H9 (cell line): Measurements from ENCODE around the gene RRBP1. TPM values are rescaled to one million over a fixed set of nuclear protein-coding genes. Genes with fewer than 3 reads are reported as not detected.

Experiments used
- DNase-seq: peaks from one replicate; pipeline ENCODE4 v3.0.0-alpha.2; 2017
- H2AFZ ChIP-seq: one replicate; pipeline ENCODE4 v1.6.1; 2013; ENCODE audit warnings: mild to moderate bottlenecking, low read length, control low read depth, moderate library complexity
- H2AK5ac ChIP-seq: 2 replicates; pipeline ENCODE4 v1.6.1; 2013; ENCODE audit warnings: low read length, control low read depth, mixed read lengths; ENCODE audit not compliant: insufficient read length
- H2BK120ac ChIP-seq: one replicate; pipeline ENCODE4 v1.6.1; 2013; ENCODE audit warnings: low read depth, mild to moderate bottlenecking, low read length, control low read depth, inconsistent platforms; ENCODE audit not compliant: poor library complexity, severe bottlenecking
- H2BK12ac ChIP-seq: 2 replicates; pipeline ENCODE4 v1.6.1; 2013; ENCODE audit warnings: low read length, control low read depth, mixed read lengths, low read depth; ENCODE audit not compliant: insufficient read length
- H2BK15ac ChIP-seq: 2 replicates; pipeline ENCODE4 v1.6.1; 2013; ENCODE audit warnings: low read depth, low read length, control low read depth
- H2BK20ac ChIP-seq: one replicate; pipeline ENCODE4 v1.6.1; 2013; ENCODE audit warnings: low read depth, mild to moderate bottlenecking, low read length, control low read depth, inconsistent platforms; ENCODE audit not compliant: poor library complexity, severe bottlenecking
- H2BK5ac ChIP-seq: 2 replicates; pipeline ENCODE4 v1.6.1; 2013; ENCODE audit warnings: low read length, control low read depth, mixed read lengths; ENCODE audit not compliant: insufficient read length
- H3K14ac ChIP-seq: 2 replicates; pipeline ENCODE4 v1.6.1; 2013; ENCODE audit warnings: low read length, control low read depth; ENCODE audit not compliant: insufficient read depth
- H3K18ac ChIP-seq: 2 replicates; pipeline ENCODE4 v1.6.1; 2013; ENCODE audit warnings: low read depth, mild to moderate bottlenecking, mixed read lengths, low read length, control low read depth; ENCODE audit not compliant: insufficient read length
- H3K23ac ChIP-seq: 2 replicates; pipeline ENCODE4 v1.6.1; 2013; ENCODE audit warnings: low read length, control low read depth, mixed read lengths, low read depth; ENCODE audit not compliant: insufficient read length
- H3K23me2 ChIP-seq: 2 replicates; pipeline ENCODE4 v1.6.1; 2013; ENCODE audit warnings: low read depth, mild to moderate bottlenecking, mixed read lengths, low read length, control low read depth; ENCODE audit not compliant: insufficient read length, poor library complexity, severe bottlenecking
- H3K27ac ChIP-seq: 2 replicates; pipeline ENCODE4 v1.5.1; 2013; ENCODE audit warnings: low read length, control low read depth, mixed read lengths, low read depth; ENCODE audit not compliant: insufficient read length
- H3K27me3 ChIP-seq: 2 replicates; pipeline ENCODE4 v1.6.1; 2013; ENCODE audit warnings: low read length, control low read depth, inconsistent platforms; ENCODE audit not compliant: insufficient read depth
- H3K4ac ChIP-seq: 2 replicates; pipeline ENCODE4 v1.6.1; 2013; ENCODE audit warnings: low read depth, mild to moderate bottlenecking, control low read depth, inconsistent platforms, low read length, moderate library complexity
- H3K4me1 ChIP-seq: 2 replicates; pipeline ENCODE4 v1.6.1; 2013; ENCODE audit warnings: low read length, control low read depth, inconsistent platforms; ENCODE audit not compliant: insufficient read depth
- H3K4me2 ChIP-seq: 2 replicates; pipeline ENCODE4 v1.6.1; 2013; ENCODE audit warnings: low read length, control low read depth, mixed read lengths; ENCODE audit not compliant: insufficient read length, insufficient read depth
- H3K56ac ChIP-seq: 2 replicates; pipeline ENCODE4 v1.6.1; 2013; ENCODE audit warnings: low read depth, mild to moderate bottlenecking, mixed read lengths, low read length, control low read depth; ENCODE audit not compliant: insufficient read length
- H3K79me1 ChIP-seq: 2 replicates; pipeline ENCODE4 v1.6.1; 2013; ENCODE audit warnings: low read depth, mild to moderate bottlenecking, moderate library complexity, low read length, control low read depth, inconsistent platforms; ENCODE audit not compliant: insufficient read depth, poor library complexity, severe bottlenecking
- H3K79me2 ChIP-seq: 2 replicates; pipeline ENCODE4 v1.6.1; 2013; ENCODE audit warnings: low read length, control low read depth, inconsistent platforms; ENCODE audit not compliant: insufficient read depth
- H3K9ac ChIP-seq: 2 replicates; pipeline ENCODE4 v1.6.1; 2013; ENCODE audit warnings: low read length, control low read depth, mixed read lengths; ENCODE audit not compliant: insufficient read length; ENCODE audit errors: extremely low read depth
- H3K9me3 ChIP-seq: one replicate; pipeline ENCODE4 v1.6.1; 2013; ENCODE audit warnings: low read depth, low read length, inconsistent platforms; ENCODE audit not compliant: control insufficient read depth
- H3T11ph ChIP-seq: one replicate; pipeline ENCODE4 v1.6.1; 2013; ENCODE audit warnings: mild to moderate bottlenecking, low read length, control low read depth, inconsistent platforms
- H4K20me1 ChIP-seq: one replicate; pipeline ENCODE4 v1.6.1; 2013; ENCODE audit not compliant: control insufficient read depth, insufficient read length, insufficient read depth
- H4K5ac ChIP-seq: 2 replicates; pipeline ENCODE4 v1.6.1; 2013; ENCODE audit warnings: low read depth, mild to moderate bottlenecking, mixed read lengths, low read length, control low read depth; ENCODE audit not compliant: insufficient read length
- H4K8ac ChIP-seq: replicated peaks from 2 replicates; pipeline ENCODE4 v1.6.1; 2013; ENCODE audit warnings: low read length, control low read depth, mixed read lengths, low read depth; ENCODE audit not compliant: insufficient read length
- H4K91ac ChIP-seq: 2 replicates; pipeline ENCODE4 v1.6.1; 2013; ENCODE audit warnings: low read depth, mild to moderate bottlenecking, moderate library complexity, mixed read lengths, low read length, control low read depth; ENCODE audit not compliant: insufficient read length
- H3K27ac Mint-ChIP-seq, 3 experiments: 2 replicates in 2 of 3; 3 replicates in 1 of 3; pipeline ENCODE4 v1.8.0; 2020 to 2021; ENCODE audit warnings: mixed read lengths in 3 of 3, mild to moderate bottlenecking in 1 of 3, moderate library complexity in 1 of 3
- H3K27me3 Mint-ChIP-seq: 2 replicates; pipeline ENCODE4 v1.8.0; 2021; ENCODE audit warnings: low read depth, mild to moderate bottlenecking, moderate library complexity, mixed read lengths
- H3K36me3 Mint-ChIP-seq, 3 experiments: 2 replicates in 2 of 3; 3 replicates in 1 of 3; pipeline ENCODE4 v1.8.0; 2020 to 2021; ENCODE audit warnings: low read depth in 3 of 3, mixed read lengths in 3 of 3; ENCODE audit not compliant: insufficient read depth in 1 of 3
- H3K4me1 Mint-ChIP-seq, 2 experiments: 2 replicates each; pipeline ENCODE4 v1.8.0; 2020; ENCODE audit warnings: mixed read lengths in 2 of 2
- H3K4me3 Mint-ChIP-seq, 2 experiments: 2 replicates in 1 of 2; 3 replicates in 1 of 2; pipeline ENCODE4 v1.8.0; 2020 to 2021; ENCODE audit warnings: mild to moderate bottlenecking in 2 of 2, mixed read lengths in 2 of 2, moderate library complexity in 1 of 2
- H3K9me3 Mint-ChIP-seq, 2 experiments: 2 replicates in 1 of 2; 3 replicates in 1 of 2; pipeline ENCODE4 v1.8.0; 2020; ENCODE audit warnings: mild to moderate bottlenecking in 2 of 2, mixed read lengths in 2 of 2, moderate library complexity in 1 of 2
- CTCF ChIP-seq: fragments of 200-600 bp; sonication (generic); conservative IDR thresholded peaks from 3 replicates; pipeline ENCODE4 v1.8.0; 2021; ENCODE audit warnings: antibody characterized with exemption, mild to moderate bottlenecking
- WGBS: extraction: QIAGEN DNeasy Blood & Tissue Kit; methylation state at CpG from one replicate; pipeline ENCODE4 v1.1.7; 2013; ENCODE audit warnings: missing lambda C conversion rate, low lambda C conversion rate, mixed read lengths; ENCODE audit not compliant: insufficient read length; ENCODE audit errors: extremely low coverage; 5-methylcytosine and 5-hydroxymethylcytosine counted together
- total RNA-seq: library from RNA; stranded (reverse); gene quantifications from 2 replicates; pipeline ENCODE4 v1.2.1, GENCODE V29; 2021

Gene RRBP1
- total RNA-seq, 1 experiment from 2014 or later, result 97.8 TPM

GRCh38 chr20:17646209-17646960 is 35.7 kb downstream of the RRBP1 start:
- H3K27ac Mint-ChIP-seq, result peak overlapping the region; percentile 42 to 96 (median 89); a peak in 6 of 7 replicates
- H3K79me2 ChIP-seq, result peaks cover 17% of the 10 kb centered on the region; the same call in 1 of the 2 replicates
- no peak overlapping the region for H2AK5ac ChIP-seq
- H3K27me3 Mint-ChIP-seq, result no peaks in the 10 kb centered on the region
- H3K18ac ChIP-seq, result peak overlapping the region; percentile 49
- no peak overlapping the region for H4K5ac ChIP-seq
- DNase-seq, result no peak
- no peaks in the 10 kb centered on the region for H4K20me1 ChIP-seq
- H2BK5ac ChIP-seq, result no peak overlapping the region
- no peak overlapping the region for H3K4me3 Mint-ChIP-seq
- no peak overlapping the region for H3K4me2 ChIP-seq
- no peak overlapping the region for H3K56ac ChIP-seq
- no peaks in the 10 kb centered on the region for H3K4me1 ChIP-seq
- no peak overlapping the region for H3K27ac ChIP-seq
- no peak overlapping the region for H3K23ac ChIP-seq
- no peaks in the 10 kb centered on the region for H3K27me3 ChIP-seq
- peaks cover 0 to 7% (median under 1%) of the 10 kb centered on the region in 3 experiments; a peak in 4 of 7 replicates for H3K36me3 Mint-ChIP-seq
- no peak for TF ChIP-seq CTCF
- H3K9me3 ChIP-seq, result no peaks in the 10 kb centered on the region
- no peak overlapping the region for H2BK120ac ChIP-seq
- H3K4ac ChIP-seq, result no peak overlapping the region
- no peak overlapping the region for H2BK12ac ChIP-seq
- no peak overlapping the region for H2BK20ac ChIP-seq
- H3K4me1 Mint-ChIP-seq, result peaks cover 25 to 37% of the 10 kb centered on the region in 2 experiments
- no peaks in the 10 kb centered on the region for H3K23me2 ChIP-seq
- H3K9ac ChIP-seq, result no peak overlapping the region
- peaks cover 7% of the 10 kb centered on the region for H3K79me1 ChIP-seq
- no peak overlapping the region for H4K91ac ChIP-seq
- H4K8ac ChIP-seq, result no peak overlapping the region
- WGBS, result no CpG with 5 or more reads among the region's 14 CpGs
- H2BK15ac ChIP-seq, result no peak overlapping the region
- H3K9me3 Mint-ChIP-seq, result no peaks in the 10 kb centered on the region
- H2AFZ ChIP-seq, result no peak overlapping the region
- H3T11ph ChIP-seq, result no peak overlapping the region
- no peak overlapping the region for H3K14ac ChIP-seq
